Measurements from ENCODE around the gene MNT. TPM values are rescaled to one million over a fixed set of nuclear protein-coding genes. Genes with fewer than 3 reads are reported as not detected.

Gene MNT
- total and polyA plus RNA-seq, 4 donors: 10.2 to 47.0 (median 14.8) TPM

DNA sequence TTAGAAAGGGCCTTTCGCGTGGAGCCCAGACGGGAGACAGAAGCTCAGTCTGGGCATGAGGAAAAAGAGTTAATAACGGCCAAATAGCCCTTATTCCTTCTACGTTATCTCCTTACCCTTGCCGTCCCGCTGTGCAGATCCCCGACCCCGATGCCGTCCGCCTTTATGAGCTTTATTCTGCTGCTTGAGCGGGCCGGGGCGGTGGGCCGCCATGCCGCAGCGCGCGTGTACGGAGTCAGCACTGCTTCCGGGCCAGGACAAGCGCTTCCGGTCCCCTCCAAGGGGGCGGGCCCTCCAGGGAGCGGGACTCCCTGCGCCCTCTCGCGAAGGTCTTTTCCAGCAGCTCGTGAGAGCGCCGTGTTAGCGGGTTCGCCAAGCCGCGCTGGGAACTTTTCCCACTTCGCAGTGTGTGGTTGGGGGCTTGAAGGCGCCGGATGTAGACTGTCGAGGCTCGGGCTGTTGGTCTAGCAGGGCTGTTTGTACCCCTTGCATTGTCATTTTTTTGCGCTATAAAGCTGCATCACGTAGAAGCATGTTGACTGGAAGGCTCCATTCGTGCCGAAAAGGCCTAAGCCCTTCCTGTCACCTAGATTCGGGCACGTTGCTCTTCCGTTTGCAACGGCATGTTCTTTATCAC lies 64.5 kb downstream of the MNT start, which contains the start of gene TSR1:
TSR1 (minus strand) TSS at position 243 of the 637 bp plus-strand sequence; CDS start at position 213, 30 bp downstream.
- Histone ChIP-seq H3K4me1 (ENCODE audit: control insufficient read depth in 5 of 5, insufficient read depth in 5 of 5, low read length in 5 of 5) (peaks cover 3 to 14% (median 6%) of the 10 kb centered on the region in 5 donors), H3K27ac (ENCODE audit: low read depth in 1 of 2, low read length in 1 of 2) (peak within 1 kb of the TSS; percentile 77 to 93), H3K9me3 (ENCODE audit: control insufficient read depth in 4 of 4, insufficient read depth in 3 of 4, low read length in 3 of 4) (no peaks in the 10 kb centered on the region), H3K36me3 (ENCODE audit: control insufficient read depth in 4 of 4, insufficient read depth in 4 of 4, low read length in 4 of 4) (peaks cover 6 to 34% (median 25%) of the 10 kb centered on the region in 4 donors), H3K27me3 (ENCODE audit: control insufficient read depth in 3 of 3, insufficient read depth in 3 of 3, low read length in 2 of 3) (no peaks in the 10 kb centered on the region), H3K9ac (ENCODE audit: insufficient read depth in 1 of 2, low read length in 2 of 2) (peak within 1 kb of the TSS; percentile 51 to 69), H3K4me3 (peak within 1 kb of the TSS; percentile 84)
- ATAC-seq (ENCODE audit: insufficient read depth, low FRiP score): peak; percentile 93
- DNase-seq: peak; percentile 94 to 96 (median 94)
- TF ChIP-seq CTCF (IDR thresholded peaks at IDR 0.05; ENCODE audit: control extremely low read depth, extremely low read depth): no peak
- WGBS, 2 donors: 1% methylated on average over 48 of the region's 48 CpGs

GRCh38 chr17:2335726-2336214 lies 65.1 kb downstream of the MNT start:
- H3K9me3 ChIP-seq (ENCODE audit: control insufficient read depth in 4 of 4, insufficient read depth in 3 of 4, low read length in 3 of 4): no peaks in the 10 kb centered on the region
- TF ChIP-seq CTCF (IDR thresholded peaks at IDR 0.05; ENCODE audit: control extremely low read depth, extremely low read depth): no peak
- no peak for DNase-seq
- no peak for ATAC-seq (ENCODE audit: insufficient read depth, low FRiP score)
- peak overlapping the region; percentile 0 to 77 for H3K27ac ChIP-seq (ENCODE audit: low read depth in 1 of 2, low read length in 1 of 2)
- H3K4me1 ChIP-seq (ENCODE audit: control insufficient read depth in 5 of 5, insufficient read depth in 5 of 5, low read length in 5 of 5): peaks cover 3 to 14% (median 6%) of the 10 kb centered on the region in 5 donors
- no peaks in the 10 kb centered on the region for H3K27me3 ChIP-seq (ENCODE audit: control insufficient read depth in 3 of 3, insufficient read depth in 3 of 3, low read length in 2 of 3)
- WGBS, 2 donors: 3 to 4% methylated on average over 17 of the region's 17 CpGs
- H3K4me3 ChIP-seq: peak overlapping the region; percentile 84
- peaks cover 10 to 38% (median 29%) of the 10 kb centered on the region in 4 donors for H3K36me3 ChIP-seq (ENCODE audit: control insufficient read depth in 4 of 4, insufficient read depth in 4 of 4, low read length in 4 of 4)
- H3K9ac ChIP-seq (ENCODE audit: insufficient read depth in 1 of 2, low read length in 2 of 2): peak overlapping the region; percentile 36 to 69

Small RNAs within 50 kb of the gene (small RNA-seq; reads per million reads assigned to genes)
- not detected for gene AC006435.3 (ENCODE audit: low replicate concordance)
- not detected for gene AC006435.4 (ENCODE audit: low replicate concordance)

Other genes with a start within 250 kb of the MNT start
- 10 to 100 TPM; 36.2 to 45.1 TPM for gene SMG6, start 97.3 kb downstream of the MNT start, total RNA-seq
- 10 to 100 TPM; 17.6 to 21.6 TPM for gene SMG6, start 97.3 kb downstream of the MNT start, polyA plus RNA-seq
- gene SRR, start 97.1 kb downstream of the MNT start, total RNA-seq: 10 to 100 TPM in 1 of 2 donors, 1 to 10 TPM in 1; 8.1 to 17.3 TPM
- gene SRR, start 97.1 kb downstream of the MNT start, polyA plus RNA-seq: 1 to 10 TPM; 5.0 to 7.5 TPM
- 10 to 100 TPM; 19.1 to 24.1 TPM for gene TSR1, start 64.6 kb downstream of the MNT start, total RNA-seq
- 10 to 100 TPM; 11.8 to 19.7 TPM for gene TSR1, start 64.6 kb downstream of the MNT start, polyA plus RNA-seq
- gene SGSM2, start 63.6 kb downstream of the MNT start, total RNA-seq: 10 to 100 TPM; 47.8 to 57.1 TPM
- gene SGSM2, start 63.6 kb downstream of the MNT start, polyA plus RNA-seq: 10 to 100 TPM; 33.1 to 60.8 TPM
- gene METTL16, start 110.8 kb upstream of the MNT start, total RNA-seq: 10 to 100 TPM; 29.7 to 36.1 TPM
- gene METTL16, start 110.8 kb upstream of the MNT start, polyA plus RNA-seq: 10 to 100 TPM; 12.1 to 29.9 TPM
- 100 to 1,000 TPM; 116 to 182 TPM for gene PAFAH1B1, start 192.6 kb upstream of the MNT start, total RNA-seq
- gene PAFAH1B1, start 192.6 kb upstream of the MNT start, polyA plus RNA-seq: 10 to 100 TPM; 53.4 to 54.6 TPM

All from lung (tissue), 13 donors.